GM10847 (cell line): Measurements from ENCODE around the gene CFAP77.

Source experiments
- POLR2A ChIP-seq: IDR thresholded peaks from 2 replicates; pipeline ENCODE4 v1.6.1; 2011; ENCODE audit not compliant: insufficient read length; ENCODE audit errors: extremely low read depth

The CFAP77 gene

GRCh38 chr9:132426639-132427414 lies 16.8 kb downstream of the CFAP77 start:
- TF ChIP-seq POLR2A = no peak

- no peak for TF ChIP-seq POLR2A
Observed at GRCh38 chr9:132430998-132431397, 21.0 kb downstream of the CFAP77 start.

- TF ChIP-seq POLR2A = no peak
Observed at GRCh38 chr9:132434881-132435280, 24.9 kb downstream of the CFAP77 start.

GRCh38 chr9:132439153-132439552 lies 29.1 kb downstream of the CFAP77 start:
- TF ChIP-seq POLR2A = no peak

- TF ChIP-seq POLR2A = no peak
Observed at GRCh38 chr9:132440735-132441134, 30.7 kb downstream of the CFAP77 start.

GRCh38 chr9:132441404-132441803 lies 31.4 kb downstream of the CFAP77 start:
- no peak for TF ChIP-seq POLR2A

- no peak for TF ChIP-seq POLR2A
Observed at GRCh38 chr9:132443951-132444607, 34.1 kb downstream of the CFAP77 start.

- TF ChIP-seq POLR2A = no peak
Observed at GRCh38 chr9:132446887-132447286, 36.9 kb downstream of the CFAP77 start.

GRCh38 chr9:132447346-132447745 lies 37.3 kb downstream of the CFAP77 start:
- no peak for TF ChIP-seq POLR2A

GRCh38 chr9:132447902-132448301 lies 37.9 kb downstream of the CFAP77 start:
- no peak for TF ChIP-seq POLR2A

- no peak for TF ChIP-seq POLR2A
Observed at GRCh38 chr9:132451276-132451675, 41.3 kb downstream of the CFAP77 start.

GRCh38 chr9:132456241-132456640 lies 46.2 kb downstream of the CFAP77 start:
- no peak for TF ChIP-seq POLR2A

- TF ChIP-seq POLR2A = no peak
Observed at GRCh38 chr9:132457504-132458236, 47.7 kb downstream of the CFAP77 start.

- TF ChIP-seq POLR2A = no peak
Observed at GRCh38 chr9:132458432-132458831, 48.4 kb downstream of the CFAP77 start.

GRCh38 chr9:132459661-132460060 lies 49.6 kb downstream of the CFAP77 start:
- no peak for TF ChIP-seq POLR2A

- no peak for TF ChIP-seq POLR2A
Observed at GRCh38 chr9:132460240-132460639, 50.2 kb downstream of the CFAP77 start.

GRCh38 chr9:132461281-132461896 lies 51.4 kb downstream of the CFAP77 start:
- TF ChIP-seq POLR2A = no peak
